Stimulated activated CD4-positive, alpha-beta T cell treated with anti-CD3 and anti-CD28 coated beads, Interleukin-15, amount 100 ng/mL, for 48 hours (primary cell): Measurements from ENCODE around the gene CFD.
"Not testable (repeated sequence)": the region's sequence is repeated elsewhere in the genome, so short reads cannot be mapped to it uniquely, and the experiment has no call there.

Experiments used
- DNase-seq, 2 donors: peaks; one replicate each; pipeline ENCODE4 v3.0.0-alpha.2; 2020; ENCODE audit warnings: low read depth in 2 of 2

The CFD gene

GRCh38 chr19:825897-826644, 33.4 kb upstream of the CFD start:
- no peak for DNase-seq

- DNase-seq = no peak
These were observed 32.2 kb upstream of the CFD start for GRCh38 chr19:827314-827709.

- DNase-seq = no peak
These were observed 31.6 kb upstream of the CFD start, which contains the start of gene AZU1 for GRCh38 chr19:827710-828321. Gene AZU1, plus strand, starts transcription at chr19:827837. Its CDS starts 10 bp downstream, at chr19:827847.

GRCh38 chr19:829129-829758, 30.2 kb upstream of the CFD start:
- no peak for DNase-seq

GRCh38 chr19:831407-832369, 27.8 kb upstream of the CFD start:
- no peak for DNase-seq

GRCh38 chr19:834216-834615, 25.2 kb upstream of the CFD start:
- no peak for DNase-seq

GRCh38 chr19:835210-835810, 24.2 kb upstream of the CFD start:
- DNase-seq = no peak

- no peak for DNase-seq
These were observed 18.8 kb upstream of the CFD start, which contains the start of gene PRTN3 for GRCh38 chr19:840519-841206. Gene PRTN3, plus strand, starts transcription at chr19:840999. Its CDS starts 10 bp downstream, at chr19:841009.

GRCh38 chr19:842802-843179, 16.7 kb upstream of the CFD start:
- not testable (repeated sequence) for DNase-seq

- no peak for DNase-seq
These were observed 16.2 kb upstream of the CFD start for GRCh38 chr19:843180-843835.

GRCh38 chr19:843836-844545, 15.5 kb upstream of the CFD start:
- no peak for DNase-seq

GRCh38 chr19:844546-844971, 14.9 kb upstream of the CFD start:
- DNase-seq = no peak

GRCh38 chr19:845707-846521, 13.6 kb upstream of the CFD start:
- DNase-seq = no peak

GRCh38 chr19:848386-848921, 11.0 kb upstream of the CFD start:
- no peak for DNase-seq

GRCh38 chr19:849195-849594, 10.3 kb upstream of the CFD start:
- not testable (repeated sequence) for DNase-seq

- no peak for DNase-seq
These were observed 9.1 kb upstream of the CFD start for GRCh38 chr19:850221-850978.

GRCh38 chr19:850979-851335, 8.5 kb upstream of the CFD start:
- no peak for DNase-seq
